Fibroblast of villous mesenchyme (primary cell): ENCODE data around the gene PLEKHH1. TPM values are rescaled to one million over a fixed set of nuclear protein-coding genes. Genes with fewer than 3 reads are reported as not detected.
"Not testable (repeated sequence)": the region's sequence is repeated elsewhere in the genome, so short reads cannot be mapped to it uniquely, and the experiment has no call there.

ENCODE experiments used
- DNase-seq: peaks from one replicate; pipeline ENCODE4 v3.0.0-alpha.2; 2010; ENCODE audit warnings: low read depth
- H3K4me3 ChIP-seq: 2 replicates; pipeline ENCODE4 v1.5.1; 2011; ENCODE audit warnings: low read depth, mild to moderate bottlenecking, low read length
- total RNA-seq: library from RNA; depleted of rRNA; stranded (reverse); fragments of >200 nt; gene quantifications from 2 replicates; pipeline ENCODE4 v1.2.3, GENCODE V29; 2012
- TF ChIP-seq, protein P1 (sequence below): IDR thresholded peaks from 2 replicates; pipeline ENCODE4 v1.5.1; 2012; ENCODE audit warnings: low read depth, mild to moderate bottlenecking, low read length; ENCODE audit not compliant: insufficient read depth

PLEKHH1 gene
- total RNA-seq, 1 donor: 0.43 TPM

DNA sequence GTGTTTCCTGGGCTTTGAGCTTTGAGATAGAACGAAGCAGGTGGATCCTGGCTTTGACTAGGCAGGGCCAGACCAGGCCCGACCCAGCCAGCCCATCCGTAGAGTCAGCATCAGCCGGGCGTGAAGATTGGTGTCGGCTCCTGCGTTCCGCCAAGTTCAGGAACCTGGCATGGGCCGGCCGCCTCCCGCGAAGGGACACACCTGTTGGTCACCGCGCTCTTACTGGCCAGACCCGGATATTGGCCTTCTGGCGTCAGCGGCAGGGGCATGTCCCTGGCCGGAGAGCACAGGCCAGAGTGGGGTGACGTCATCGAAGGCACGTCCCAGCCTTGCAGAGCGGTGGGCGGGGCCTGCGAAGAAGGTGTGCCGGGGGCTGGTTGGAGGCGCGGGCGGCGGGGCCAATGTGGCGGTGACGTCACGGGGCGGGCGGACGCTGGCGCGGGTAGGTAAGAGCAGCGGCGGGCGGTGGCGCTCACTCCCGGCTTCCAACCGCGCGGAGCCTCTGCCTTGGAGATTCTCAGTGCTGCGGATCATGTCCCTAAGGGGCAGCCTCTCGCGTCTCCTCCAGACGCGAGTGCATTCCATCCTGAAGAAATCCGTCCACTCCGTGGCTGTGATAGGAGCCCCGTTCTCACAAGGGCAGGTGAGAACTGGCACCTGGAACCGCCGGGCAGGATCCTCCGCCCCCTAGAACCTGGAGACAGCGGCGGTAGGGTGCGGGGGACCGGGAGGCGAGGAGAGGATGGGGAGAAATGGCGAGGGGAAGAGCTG lies 86.5 kb downstream of the PLEKHH1 start, which contains the start of gene ARG2:
TSS of gene ARG2 (plus strand) at position 475 of the 771 bp plus-strand sequence. CDS start at position 533, 58 bp downstream.
- DNase-seq: peak; percentile 95
- TF ChIP-seq, protein P1, sequence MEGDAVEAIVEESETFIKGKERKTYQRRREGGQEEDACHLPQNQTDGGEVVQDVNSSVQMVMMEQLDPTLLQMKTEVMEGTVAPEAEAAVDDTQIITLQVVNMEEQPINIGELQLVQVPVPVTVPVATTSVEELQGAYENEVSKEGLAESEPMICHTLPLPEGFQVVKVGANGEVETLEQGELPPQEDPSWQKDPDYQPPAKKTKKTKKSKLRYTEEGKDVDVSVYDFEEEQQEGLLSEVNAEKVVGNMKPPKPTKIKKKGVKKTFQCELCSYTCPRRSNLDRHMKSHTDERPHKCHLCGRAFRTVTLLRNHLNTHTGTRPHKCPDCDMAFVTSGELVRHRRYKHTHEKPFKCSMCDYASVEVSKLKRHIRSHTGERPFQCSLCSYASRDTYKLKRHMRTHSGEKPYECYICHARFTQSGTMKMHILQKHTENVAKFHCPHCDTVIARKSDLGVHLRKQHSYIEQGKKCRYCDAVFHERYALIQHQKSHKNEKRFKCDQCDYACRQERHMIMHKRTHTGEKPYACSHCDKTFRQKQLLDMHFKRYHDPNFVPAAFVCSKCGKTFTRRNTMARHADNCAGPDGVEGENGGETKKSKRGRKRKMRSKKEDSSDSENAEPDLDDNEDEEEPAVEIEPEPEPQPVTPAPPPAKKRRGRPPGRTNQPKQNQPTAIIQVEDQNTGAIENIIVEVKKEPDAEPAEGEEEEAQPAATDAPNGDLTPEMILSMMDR: no peak
- H3K4me3 ChIP-seq: peak within 1 kb of the TSS; percentile 74

DNA sequence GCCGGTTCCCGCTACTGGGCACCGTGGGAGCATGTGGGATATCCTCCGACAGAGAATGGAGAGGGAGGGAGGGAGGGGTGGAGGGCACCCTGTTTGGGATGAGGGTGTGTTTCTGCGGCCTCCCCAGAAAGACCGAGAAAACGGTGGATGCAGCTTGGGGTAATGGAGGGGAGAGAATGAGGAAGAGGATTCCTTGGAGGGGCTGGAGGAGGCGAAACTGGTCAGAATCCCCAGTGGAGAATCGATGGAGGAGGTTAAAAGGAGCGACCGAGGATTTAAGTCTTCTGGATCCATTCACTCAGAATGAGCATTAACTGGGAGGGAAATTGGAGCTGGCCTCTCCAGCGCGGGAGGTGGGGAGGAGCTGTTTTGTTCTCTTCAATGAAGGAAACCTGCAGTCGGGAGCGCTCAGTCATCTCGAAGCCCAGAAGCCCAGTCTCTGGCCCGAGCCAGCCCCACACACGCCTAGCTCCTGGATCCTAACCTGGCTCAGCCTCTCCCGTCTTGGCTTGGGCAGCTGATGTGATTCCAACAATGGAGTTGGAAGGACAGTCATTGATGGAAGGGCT lies 87.2 kb downstream of the PLEKHH1 start:
- TF ChIP-seq, protein P1: no peak
- peak overlapping the region; percentile 74 for H3K4me3 ChIP-seq
- peak; percentile 13 for DNase-seq

DNA sequence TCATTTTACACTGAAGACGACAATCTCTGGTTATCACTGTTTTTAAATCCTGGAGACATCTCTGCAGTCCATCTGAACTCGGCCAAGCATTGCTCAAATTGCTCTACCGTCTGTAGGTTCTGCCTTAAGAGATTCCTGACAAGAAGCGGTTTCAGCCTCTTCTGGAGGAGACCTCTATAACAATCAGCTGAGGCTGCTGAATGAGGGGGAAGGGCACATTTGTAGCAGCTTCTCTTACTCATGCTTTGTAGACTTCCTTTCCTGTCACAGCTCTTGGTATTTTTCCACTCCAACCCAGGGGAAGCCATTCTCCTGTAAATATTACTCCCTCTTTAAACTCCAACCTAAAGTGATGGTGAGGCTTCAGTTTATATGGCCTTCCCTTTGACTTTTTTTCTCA lies 89.6 kb downstream of the PLEKHH1 start:
- H3K4me3 ChIP-seq: no peak overlapping the region
- TF ChIP-seq, protein P1: no peak
- peak; percentile 93 for DNase-seq

DNA sequence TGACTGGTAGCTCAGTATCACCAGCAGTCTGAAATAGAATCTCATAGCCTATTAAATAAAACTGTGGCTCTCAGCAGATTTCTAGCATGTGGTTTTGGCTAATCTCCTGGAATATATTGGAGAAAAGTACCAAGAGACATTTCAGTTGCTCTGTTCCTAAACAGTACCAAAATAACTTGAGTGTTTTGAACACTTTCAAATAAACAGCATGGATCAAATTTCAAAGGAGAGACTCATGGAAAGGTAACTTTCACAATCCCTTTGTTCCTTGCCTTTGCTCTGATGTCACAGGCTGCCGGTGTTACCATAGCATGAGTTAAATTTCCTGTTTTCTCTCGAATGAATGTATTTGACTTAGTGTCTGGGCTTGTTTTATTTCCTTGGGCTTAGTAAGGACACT lies 90.0 kb downstream of the PLEKHH1 start:
- TF ChIP-seq, protein P1: no peak
- no peak overlapping the region for H3K4me3 ChIP-seq
- DNase-seq: peak; percentile 76

DNA sequence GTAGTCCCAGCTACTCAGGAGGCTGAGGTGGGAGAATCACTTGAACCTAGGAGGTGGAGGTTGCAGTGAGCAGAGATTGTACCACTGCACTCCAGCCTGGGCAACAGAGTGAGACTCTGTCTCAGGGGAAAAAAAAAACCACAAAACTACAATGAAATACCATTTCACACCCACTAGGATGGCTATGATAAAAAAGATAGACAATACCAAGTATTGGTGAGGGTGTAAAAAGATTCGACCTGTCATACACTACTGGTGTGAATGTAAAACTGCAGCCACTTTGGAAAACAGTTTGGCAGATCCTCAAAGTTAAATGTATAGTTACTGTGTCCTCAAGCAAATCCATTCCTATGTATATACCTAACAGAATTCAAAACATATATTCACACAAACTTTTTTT lies 93.0 kb downstream of the PLEKHH1 start:
- not testable (repeated sequence) for DNase-seq, H3K4me3 ChIP-seq

DNA sequence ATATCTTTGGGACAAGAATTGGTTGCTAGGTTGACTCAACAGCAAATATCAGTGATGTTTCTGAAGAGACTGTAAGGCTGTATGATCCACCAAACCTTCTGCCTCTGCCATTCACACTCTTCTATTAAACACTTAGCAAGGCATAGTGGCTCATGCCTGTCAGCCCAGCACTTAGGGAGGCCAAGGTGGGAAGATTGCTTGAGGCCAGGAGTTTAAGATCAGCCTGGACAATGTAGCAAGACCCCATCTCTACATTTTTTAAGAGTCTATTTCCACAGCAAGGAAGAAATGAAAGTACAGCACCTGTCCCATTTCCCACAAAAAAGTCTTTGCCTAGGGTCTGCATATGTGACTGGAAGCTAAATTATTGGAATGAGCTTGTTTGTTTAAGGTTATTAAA lies 94.4 kb downstream of the PLEKHH1 start:
- DNase-seq: no peak
- H3K4me3 ChIP-seq: no peak overlapping the region
- TF ChIP-seq, protein P1: no peak

DNA sequence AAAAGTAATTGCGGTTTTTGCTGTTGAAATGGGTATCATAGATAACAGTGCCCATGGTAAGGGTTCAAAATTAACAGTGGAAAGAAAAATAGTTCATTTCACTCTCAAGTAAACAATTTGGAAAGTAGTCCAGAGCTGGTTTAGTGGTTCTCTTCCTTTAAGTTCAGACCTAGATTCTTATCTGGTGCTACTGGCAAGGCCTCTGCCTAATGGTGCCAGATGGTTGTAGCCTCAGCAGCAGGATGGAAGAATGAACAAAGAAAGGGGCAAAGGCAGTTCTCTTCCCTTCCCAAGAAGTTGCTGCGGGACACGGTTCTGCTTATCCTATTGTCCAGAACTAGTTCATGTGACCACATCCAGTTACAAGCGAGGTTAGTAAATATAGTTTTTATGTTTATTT lies 97.1 kb downstream of the PLEKHH1 start:
- TF ChIP-seq, protein P1: no peak
- H3K4me3 ChIP-seq: no peak overlapping the region
- DNase-seq: no peak
